ENCODE results near the gene TPSB2.

Gene TPSB2

DNA sequence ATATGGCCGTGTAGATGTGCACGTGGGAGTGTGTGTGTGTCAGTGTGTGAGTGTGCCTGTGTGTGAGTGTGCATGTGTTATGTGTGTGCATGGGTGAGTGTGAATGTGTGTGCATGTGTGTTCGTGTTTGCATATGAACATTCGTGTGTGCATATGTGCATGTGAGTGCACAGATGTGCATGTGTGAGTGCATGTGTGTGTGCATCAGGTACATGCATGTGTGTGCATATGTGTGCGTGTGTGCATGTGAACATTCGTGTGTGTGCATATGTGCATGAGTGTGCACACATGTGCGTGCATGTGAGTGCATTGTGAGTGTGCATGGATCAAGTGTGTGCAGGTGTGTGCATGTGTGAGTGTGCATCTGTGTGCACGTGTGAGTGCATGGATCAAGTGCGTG, 8.0 kb upstream of the TPSB2 start:
- TF ChIP-seq CTCF (IDR thresholded peaks at IDR 0.05) = no peak

DNA sequence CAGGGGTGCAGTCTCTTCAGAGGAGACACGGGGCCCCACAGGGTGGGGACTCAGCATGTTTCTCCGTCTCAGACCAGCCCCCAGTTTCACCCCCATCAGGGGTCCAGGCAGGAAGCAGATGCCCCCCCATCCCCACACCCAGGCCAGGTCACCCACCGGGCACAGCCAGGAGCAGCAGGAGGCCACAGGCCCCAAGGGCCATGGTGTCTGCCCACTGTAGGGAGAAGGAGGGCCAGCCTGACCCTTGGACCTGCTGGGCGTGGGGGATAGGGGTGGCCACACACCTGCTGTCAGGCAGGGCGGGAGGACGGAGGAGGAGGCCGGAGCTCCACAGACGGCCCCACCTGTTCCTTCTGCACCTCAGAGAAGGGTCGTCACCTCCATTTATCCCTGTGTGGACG, 4.9 kb downstream of the TPSB2 start, which contains the start of gene TPSG1:
TPSG1 (minus strand) TSS at position 218 of the 401 bp plus-strand sequence; CDS start at position 202, 16 bp downstream.
- no peak for TF ChIP-seq CTCF (IDR thresholded peaks at IDR 0.05)

DNA sequence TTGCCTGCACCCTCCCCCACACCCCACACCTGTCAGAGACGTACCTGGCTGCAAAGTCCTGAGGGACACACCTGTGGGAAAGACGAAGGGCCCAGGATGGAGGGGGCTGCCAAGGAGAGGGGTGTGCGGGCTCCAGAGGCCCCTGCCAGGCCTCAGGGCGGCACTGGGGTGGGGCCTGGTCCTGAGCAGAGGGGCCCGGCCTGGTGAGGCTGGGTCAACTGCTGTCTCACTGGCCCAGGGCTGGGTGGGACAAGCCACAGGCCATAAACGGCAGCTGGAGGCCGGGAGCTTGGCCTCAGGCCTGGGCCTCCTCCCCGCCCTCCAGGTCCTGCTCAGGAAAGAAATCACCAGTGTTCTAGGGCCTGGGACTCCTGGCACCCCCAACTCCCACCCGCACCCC, 5.4 kb downstream of the TPSB2 start:
- TF ChIP-seq CTCF (IDR thresholded peaks at IDR 0.05) = no peak

DNA sequence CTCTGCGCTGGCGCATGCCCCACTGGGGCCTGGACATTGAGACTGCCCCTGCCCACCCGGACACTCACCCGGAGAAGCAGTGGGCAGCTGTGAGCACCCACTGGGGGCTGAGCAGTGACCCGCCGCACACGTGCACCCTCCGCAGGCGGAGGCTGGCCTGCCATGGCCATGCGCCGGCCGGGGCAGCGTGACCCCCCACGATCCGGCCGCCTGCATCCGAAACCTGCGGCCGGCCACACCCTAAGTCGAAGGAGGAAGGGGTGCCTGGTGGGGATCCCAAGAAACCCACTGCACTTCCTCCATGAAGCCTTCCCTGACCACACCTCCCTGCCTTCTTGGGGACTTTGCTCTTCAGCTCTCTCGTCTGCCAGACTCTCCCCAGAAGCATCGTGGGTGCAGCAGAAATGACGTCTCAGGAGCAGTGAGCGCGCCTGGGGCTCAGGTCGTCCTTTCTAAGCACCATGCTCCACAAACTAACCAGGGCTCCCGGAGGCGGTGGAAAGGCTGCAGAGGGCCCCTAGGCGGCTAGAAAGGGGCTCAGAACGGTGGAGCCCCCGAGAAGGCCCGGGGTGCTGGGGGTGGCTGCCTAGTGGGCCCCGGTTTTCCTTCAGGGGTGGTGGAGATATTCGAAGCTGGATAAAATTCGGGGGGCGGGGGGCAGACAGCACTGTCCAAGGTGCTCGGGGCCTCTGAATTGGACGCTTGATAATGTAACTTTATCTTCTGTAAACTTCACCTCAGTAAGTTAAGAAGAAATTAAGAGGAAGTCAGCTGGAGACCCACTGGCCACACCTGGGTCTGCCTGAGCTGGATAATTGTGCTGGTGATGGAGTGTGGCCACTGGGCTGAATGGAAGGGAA, 6.4 kb downstream of the TPSB2 start:
- TF ChIP-seq CTCF (IDR thresholded peaks at IDR 0.05) = no peak

GRCh38 chr16:1222553-1223354, 7.2 kb downstream of the TPSB2 start:
- TF ChIP-seq CTCF (IDR thresholded peaks at IDR 0.05) = no peak

- TF ChIP-seq CTCF (IDR thresholded peaks at IDR 0.05) = no peak
These were observed 8.1 kb downstream of the TPSB2 start for GRCh38 chr16:1221628-1222552.
